Activated CD8-positive, alpha-beta T cell treated with anti-CD3 and anti-CD28 coated beads for 36 hours (primary cell): ENCODE data around the gene KRT10. TPM values are rescaled to one million over a fixed set of nuclear protein-coding genes. Genes with fewer than 3 reads are reported as not detected.

Experiments used
- ATAC-seq: fragments of 200-7000 bp; cut with Tn5 transposase; one replicate; pipeline ENCODE4 v1.10.0; 2021; ENCODE audit warnings: mild to moderate bottlenecking, moderate library complexity
- CTCF ChIA-PET: fragments of 350-600 bp; sonication (Branson Sonifier 250); formaldehyde crosslinking; loops from one replicate; lab custom pipeline; 2021; ENCODE audit warnings: antibody characterized with exemption; lab: Charles Lee
- POLR2A ChIA-PET: fragments of 350-600 bp; sonication (Branson Sonifier 250); formaldehyde crosslinking; loops from one replicate; lab custom pipeline; 2021; ENCODE audit warnings: antibody characterized with exemption; lab: Charles Lee
- DNase-seq: peaks from one replicate; pipeline ENCODE4 v3.0.0-alpha.2; 2020
- H3K27ac Mint-ChIP-seq: one replicate; pipeline ENCODE4 v1.8.0; 2021; ENCODE audit warnings: mild to moderate bottlenecking, mixed read lengths
- H3K27me3 Mint-ChIP-seq: one replicate; pipeline ENCODE4 v1.8.0; 2021; ENCODE audit warnings: mixed read lengths
- H3K36me3 Mint-ChIP-seq: one replicate; pipeline ENCODE4 v1.8.0; 2021; ENCODE audit warnings: low read depth, mixed read lengths
- H3K4me1 Mint-ChIP-seq: one replicate; pipeline ENCODE4 v1.8.0; 2021; ENCODE audit warnings: low read depth, mixed read lengths
- H3K4me3 Mint-ChIP-seq: one replicate; pipeline ENCODE4 v1.8.0; 2021; ENCODE audit warnings: mild to moderate bottlenecking, moderate library complexity, mixed read lengths
- H3K9me3 Mint-ChIP-seq: one replicate; pipeline ENCODE4 v1.8.0; 2021; ENCODE audit warnings: mixed read lengths
- intact Hi-C: fragments of 100-400 bp; cut with micrococcal nuclease; formaldehyde crosslinking; loops from one replicate; pipeline ENCODE4 v1.10.0; 2022
- total RNA-seq, 2 experiments: library from RNA; stranded (reverse); gene quantifications; one replicate each; pipeline ENCODE4 v1.2.3, GENCODE V29; 2021
- TF ChIP-seq, protein P1 (sequence below): fragments of 200-600 bp; IDR thresholded peaks from one replicate; pipeline ENCODE4 v1.8.0; 2022; ENCODE audit warnings: antibody characterized with exemption, mild to moderate bottlenecking

The KRT10 gene
- total RNA-seq, 2 experiments from 2014 or later, result 26.9 to 31.3 TPM

- no peak for ATAC-seq
- CTCF ChIA-PET, result no interaction called here
These were observed 7.8 kb upstream of the KRT10 start for GRCh38 chr17:40830085-40830776.

DNA sequence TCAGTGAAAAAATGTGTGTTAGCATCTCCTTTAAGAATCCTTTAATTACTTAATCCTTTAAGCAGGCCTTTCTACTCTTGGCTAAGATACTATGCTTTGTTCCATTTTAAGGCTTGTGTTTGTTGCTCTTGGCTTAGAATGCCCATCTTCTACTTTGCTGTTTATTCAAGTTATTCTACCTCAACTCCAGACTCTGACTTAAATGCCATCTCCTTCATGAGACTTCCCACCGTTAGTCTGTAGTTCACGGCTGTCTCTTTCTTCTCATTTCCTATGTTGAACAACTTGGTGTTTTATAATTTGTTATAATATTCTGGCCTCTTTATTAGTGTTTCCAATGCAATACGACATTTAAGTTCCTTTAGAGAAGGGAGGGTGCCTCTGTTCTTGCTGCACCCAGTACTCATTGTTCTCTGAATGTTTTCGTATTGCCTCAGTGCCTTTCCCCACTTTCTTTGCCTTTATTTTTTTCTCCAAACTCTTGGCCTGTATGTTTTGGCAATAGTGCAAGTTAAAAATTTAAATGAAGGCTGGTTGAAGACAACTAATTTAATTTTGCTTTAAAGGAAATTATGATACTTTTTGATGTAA, 6.1 kb upstream of the KRT10 start:
- Mint-ChIP-seq H3K27me3 (no peaks in the 10 kb centered on the region), H3K9me3 (no peaks in the 10 kb centered on the region), H3K27ac (no peak overlapping the region), H3K36me3 (peaks cover 4% of the 10 kb centered on the region), H3K4me1 (peaks cover 18% of the 10 kb centered on the region), H3K4me3 (no peak overlapping the region)
- CTCF ChIA-PET, result interaction anchor here (1.5 to 1.7 kb wide), 2 partner anchors 10 to 13 kb away, joined by 3 to 6 read pairs; no protein-coding TSS in a partner anchor
- TF ChIP-seq, protein P1, sequence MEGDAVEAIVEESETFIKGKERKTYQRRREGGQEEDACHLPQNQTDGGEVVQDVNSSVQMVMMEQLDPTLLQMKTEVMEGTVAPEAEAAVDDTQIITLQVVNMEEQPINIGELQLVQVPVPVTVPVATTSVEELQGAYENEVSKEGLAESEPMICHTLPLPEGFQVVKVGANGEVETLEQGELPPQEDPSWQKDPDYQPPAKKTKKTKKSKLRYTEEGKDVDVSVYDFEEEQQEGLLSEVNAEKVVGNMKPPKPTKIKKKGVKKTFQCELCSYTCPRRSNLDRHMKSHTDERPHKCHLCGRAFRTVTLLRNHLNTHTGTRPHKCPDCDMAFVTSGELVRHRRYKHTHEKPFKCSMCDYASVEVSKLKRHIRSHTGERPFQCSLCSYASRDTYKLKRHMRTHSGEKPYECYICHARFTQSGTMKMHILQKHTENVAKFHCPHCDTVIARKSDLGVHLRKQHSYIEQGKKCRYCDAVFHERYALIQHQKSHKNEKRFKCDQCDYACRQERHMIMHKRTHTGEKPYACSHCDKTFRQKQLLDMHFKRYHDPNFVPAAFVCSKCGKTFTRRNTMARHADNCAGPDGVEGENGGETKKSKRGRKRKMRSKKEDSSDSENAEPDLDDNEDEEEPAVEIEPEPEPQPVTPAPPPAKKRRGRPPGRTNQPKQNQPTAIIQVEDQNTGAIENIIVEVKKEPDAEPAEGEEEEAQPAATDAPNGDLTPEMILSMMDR, result no peak
- DNase-seq, result no peak
- intact Hi-C loops, result no loop called here
- ATAC-seq, result no peak
- POLR2A ChIA-PET, result no interaction called here

More at GRCh38 chr17:40830085-40830776, 7.8 kb upstream of the KRT10 start:
- TF ChIP-seq, protein P1, result no peak
- H3K36me3 Mint-ChIP-seq, result peaks cover 1% of the 10 kb centered on the region
- H3K27me3 Mint-ChIP-seq, result no peaks in the 10 kb centered on the region
- no peak overlapping the region for H3K4me3 Mint-ChIP-seq
- DNase-seq, result no peak
- intact Hi-C loops, result no loop called here
- H3K27ac Mint-ChIP-seq, result no peak overlapping the region
- no peaks in the 10 kb centered on the region for H3K9me3 Mint-ChIP-seq
- H3K4me1 Mint-ChIP-seq, result peaks cover 15% of the 10 kb centered on the region
- POLR2A ChIA-PET, result no interaction called here

DNA sequence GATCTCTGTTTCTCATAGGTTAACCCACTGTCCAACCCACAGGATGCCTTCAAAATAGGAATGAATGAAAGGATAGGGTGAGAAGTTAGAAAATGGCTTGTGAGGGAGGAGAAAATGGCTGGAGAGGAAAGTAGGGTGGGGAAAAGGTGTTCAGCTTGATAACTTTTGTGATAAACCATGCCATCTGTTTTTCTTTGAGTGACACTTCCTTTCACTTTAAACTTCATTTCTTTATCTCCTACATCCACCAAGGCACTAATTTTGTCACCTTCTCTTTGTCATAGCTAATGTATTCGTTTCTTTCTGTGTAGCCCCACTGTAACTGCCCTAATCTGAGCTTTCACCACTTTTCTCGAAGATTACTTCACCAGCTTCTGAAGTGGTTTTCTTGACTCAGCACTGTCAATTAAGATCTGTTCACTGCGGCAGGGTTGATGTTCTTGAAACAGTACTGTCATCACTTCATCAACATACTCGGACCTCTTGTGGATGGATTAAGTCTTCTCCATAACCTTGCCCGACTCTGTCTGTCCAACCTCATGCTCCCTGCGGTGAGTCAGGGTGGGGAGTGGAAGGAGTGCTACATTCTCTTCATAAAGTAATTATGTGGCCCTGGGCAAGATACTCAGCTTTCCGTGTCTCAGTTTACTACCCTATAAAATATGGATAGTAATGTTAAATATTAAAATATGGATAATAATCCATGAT, 5.5 kb upstream of the KRT10 start:
- POLR2A ChIA-PET, result no interaction called here
- Mint-ChIP-seq H3K9me3 (no peaks in the 10 kb centered on the region), H3K27me3 (no peaks in the 10 kb centered on the region), H3K27ac (peak overlapping the region; percentile 55), H3K4me3 (no peak overlapping the region), H3K36me3 (peaks cover 5% of the 10 kb centered on the region), H3K4me1 (peaks cover 15% of the 10 kb centered on the region)
- intact Hi-C loops, result no loop called here
- DNase-seq, result peak; percentile 13
- CTCF ChIA-PET, result interaction anchor here (1.0 to 1.7 kb wide), 4 partner anchors 9 to 18 kb away, joined by 3 to 6 read pairs (median 3); no protein-coding TSS in a partner anchor
- peak; percentile 83 for ATAC-seq
- TF ChIP-seq, protein P1, result no peak

- intact Hi-C loops, result no loop called here
- CTCF ChIA-PET, result interaction anchor here (1.0 kb wide), 1 partner anchor 11 kb away, joined by 3 read pairs; no protein-coding TSS in a partner anchor
- Mint-ChIP-seq H3K27ac (no peak overlapping the region), H3K4me3 (no peak overlapping the region), H3K27me3 (no peaks in the 10 kb centered on the region), H3K36me3 (peaks cover 8% of the 10 kb centered on the region), H3K9me3 (no peaks in the 10 kb centered on the region), H3K4me1 (peaks cover 15% of the 10 kb centered on the region)
- no peak for DNase-seq
- POLR2A ChIA-PET, result no interaction called here
- TF ChIP-seq, protein P1, result no peak
- no peak for ATAC-seq
These were observed 3.2 kb upstream of the KRT10 start for GRCh38 chr17:40825599-40825998.
